ENCODE measurements around the gene KCTD7. TPM values are rescaled to one million over a fixed set of nuclear protein-coding genes. Genes with fewer than 3 reads are reported as not detected.
"Not testable (repeated sequence)": the region's sequence is repeated elsewhere in the genome, so short reads cannot be mapped to it uniquely, and the experiment has no call there.

The KCTD7 gene
- total RNA-seq, 1 donor from 2014 or later = 3.1 TPM

GRCh38 chr7:66673124-66673640 lies 44.5 kb downstream of the KCTD7 start:
- DNase-seq (ENCODE audit: low spot score); ATAC-seq: not testable (repeated sequence)

GRCh38 chr7:66679633-66680244 lies 51.1 kb downstream of the KCTD7 start:
- ATAC-seq = no peak
- DNase-seq (ENCODE audit: low spot score) = peak; percentile 23

GRCh38 chr7:66681491-66682349 lies 53.0 kb downstream of the KCTD7 start:
- ATAC-seq = peak; percentile 96
- peak; percentile 98 for DNase-seq (ENCODE audit: low spot score)

GRCh38 chr7:66682350-66683093 lies 53.8 kb downstream of the KCTD7 start:
- ATAC-seq = peak; percentile 48
- no peak for DNase-seq (ENCODE audit: low spot score)

- not testable (repeated sequence) for DNase-seq (ENCODE audit: low spot score); ATAC-seq
These were observed 54.6 kb downstream of the KCTD7 start for GRCh38 chr7:66683094-66683769.

- ATAC-seq = no peak
These were observed 55.1 kb downstream of the KCTD7 start for GRCh38 chr7:66683770-66684123.

GRCh38 chr7:66685663-66686062 lies 57.0 kb downstream of the KCTD7 start:
- DNase-seq (ENCODE audit: low spot score); ATAC-seq: not testable (repeated sequence)

More at GRCh38 chr7:66683770-66684123, 55.1 kb downstream of the KCTD7 start:
- no peak for DNase-seq (ENCODE audit: low spot score)

GRCh38 chr7:66687186-66687585 lies 58.5 kb downstream of the KCTD7 start:
- DNase-seq (ENCODE audit: low spot score) (no peak), ATAC-seq (no peak)

- ATAC-seq = not testable (repeated sequence)
These were observed 59.0 kb downstream of the KCTD7 start for GRCh38 chr7:66687672-66688071.

GRCh38 chr7:66689081-66689480 lies 60.4 kb downstream of the KCTD7 start:
- DNase-seq (ENCODE audit: low spot score) (no peak), ATAC-seq (no peak)

More at GRCh38 chr7:66687672-66688071, 59.0 kb downstream of the KCTD7 start:
- DNase-seq (ENCODE audit: low spot score) = not testable (repeated sequence)

GRCh38 chr7:66693331-66693730 lies 64.7 kb downstream of the KCTD7 start:
- ATAC-seq (no peak), DNase-seq (ENCODE audit: low spot score) (no peak)

Other genes with a start within 250 kb of the KCTD7 start
- gene RABGEF1, start 111.9 kb downstream of the KCTD7 start, total RNA-seq = 8.4 TPM